Measurements from ENCODE around the gene SGIP1.

SGIP1 gene

DNA sequence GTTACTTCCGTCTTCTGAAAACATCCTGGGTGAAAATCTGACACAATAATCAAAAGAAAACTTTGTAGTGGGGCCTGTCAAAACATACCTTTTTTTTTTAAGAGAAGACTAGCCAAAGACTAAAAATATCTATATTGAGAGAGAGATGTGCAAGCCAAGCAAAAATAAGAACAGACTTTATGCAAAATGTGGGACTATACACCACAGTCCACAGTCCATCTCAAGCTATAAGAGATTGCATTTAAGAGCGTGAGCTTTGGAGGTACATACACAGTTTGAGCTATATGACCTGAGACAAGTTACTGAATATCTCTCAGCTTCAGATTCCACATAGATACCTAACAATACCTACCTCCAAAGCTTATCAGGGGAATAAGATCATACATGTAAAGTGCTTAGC is 153.4 kb downstream of the SGIP1 start:
- TF ChIP-seq, protein P1, sequence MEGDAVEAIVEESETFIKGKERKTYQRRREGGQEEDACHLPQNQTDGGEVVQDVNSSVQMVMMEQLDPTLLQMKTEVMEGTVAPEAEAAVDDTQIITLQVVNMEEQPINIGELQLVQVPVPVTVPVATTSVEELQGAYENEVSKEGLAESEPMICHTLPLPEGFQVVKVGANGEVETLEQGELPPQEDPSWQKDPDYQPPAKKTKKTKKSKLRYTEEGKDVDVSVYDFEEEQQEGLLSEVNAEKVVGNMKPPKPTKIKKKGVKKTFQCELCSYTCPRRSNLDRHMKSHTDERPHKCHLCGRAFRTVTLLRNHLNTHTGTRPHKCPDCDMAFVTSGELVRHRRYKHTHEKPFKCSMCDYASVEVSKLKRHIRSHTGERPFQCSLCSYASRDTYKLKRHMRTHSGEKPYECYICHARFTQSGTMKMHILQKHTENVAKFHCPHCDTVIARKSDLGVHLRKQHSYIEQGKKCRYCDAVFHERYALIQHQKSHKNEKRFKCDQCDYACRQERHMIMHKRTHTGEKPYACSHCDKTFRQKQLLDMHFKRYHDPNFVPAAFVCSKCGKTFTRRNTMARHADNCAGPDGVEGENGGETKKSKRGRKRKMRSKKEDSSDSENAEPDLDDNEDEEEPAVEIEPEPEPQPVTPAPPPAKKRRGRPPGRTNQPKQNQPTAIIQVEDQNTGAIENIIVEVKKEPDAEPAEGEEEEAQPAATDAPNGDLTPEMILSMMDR (conservative IDR thresholded peaks at IDR 0.05; ENCODE audit: low read depth) = no peak
- ChIA-PET POLR2A (ENCODE audit: low non-redundant PET) (no interaction called here), CTCF (interaction anchor here (0.7 kb wide), 1 partner anchor 320 kb away, joined by 4 read pairs; no protein-coding TSS in a partner anchor)
- DNase-seq (ENCODE audit: low spot score) = no peak
- H3K27ac ChIP-seq = no peak overlapping the region

DNA sequence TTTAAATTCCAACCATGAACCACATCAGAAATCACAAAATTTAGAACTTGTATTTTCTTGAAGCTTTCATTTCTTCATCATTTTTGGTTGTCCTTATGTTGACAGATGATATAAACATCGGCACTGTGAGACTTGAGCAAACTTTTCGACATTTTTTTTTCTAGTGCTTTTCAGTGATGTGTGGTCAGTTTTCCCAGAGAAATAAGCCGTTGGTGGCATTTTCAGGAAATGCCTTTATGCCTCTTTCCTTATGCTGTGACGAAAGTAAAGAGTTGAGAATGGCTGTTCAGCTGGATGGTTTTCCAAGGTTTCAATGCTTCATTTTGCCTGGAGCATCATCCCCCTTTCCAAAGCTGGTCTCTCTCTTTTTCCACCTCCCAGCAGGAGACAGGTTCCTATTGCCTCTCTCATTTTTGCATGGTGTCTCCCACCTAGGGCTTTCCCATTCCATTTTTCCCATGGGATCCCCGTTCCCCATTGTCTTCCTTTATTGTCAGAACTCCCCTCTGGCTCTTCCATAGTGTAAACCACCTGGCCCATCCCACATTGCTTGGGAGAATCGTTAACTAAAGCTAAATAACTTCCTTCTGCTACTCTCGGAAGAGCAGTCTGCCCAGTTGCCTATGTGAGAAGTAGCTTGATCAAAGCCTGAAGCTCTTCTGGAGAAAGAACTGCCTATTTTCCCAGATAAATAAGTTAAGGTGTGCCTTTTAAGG is 156.9 kb downstream of the SGIP1 start:
- DNase-seq (ENCODE audit: low spot score) = no peak
- ChIA-PET CTCF (interaction anchor here (0.6 kb wide), 1 partner anchor 976 kb away, joined by 4 read pairs; no protein-coding TSS in a partner anchor), POLR2A (ENCODE audit: low non-redundant PET) (no interaction called here)
- TF ChIP-seq, protein P1 (conservative IDR thresholded peaks at IDR 0.05; ENCODE audit: low read depth) = no peak
- H3K27ac ChIP-seq = no peak overlapping the region

DNA sequence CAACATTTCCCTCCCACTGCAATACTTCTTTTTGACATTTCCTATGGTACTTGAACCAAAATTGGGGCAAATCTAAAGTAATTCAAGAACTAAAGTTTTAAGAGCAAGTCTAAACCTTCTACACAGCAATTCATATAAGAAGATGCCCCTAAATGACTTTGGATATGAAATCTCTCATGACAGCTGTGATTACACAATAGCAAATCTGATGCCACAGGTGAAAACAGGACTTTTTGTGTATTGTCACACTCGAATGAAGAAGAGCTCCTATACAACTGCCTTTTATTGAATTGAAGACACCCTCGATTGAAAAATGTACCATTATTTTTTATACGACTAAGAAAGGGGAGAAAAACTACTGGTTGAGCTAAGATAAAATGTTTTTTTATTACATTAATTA is 158.7 kb downstream of the SGIP1 start:
- no peak for DNase-seq (ENCODE audit: low spot score)
- ChIA-PET CTCF (interaction anchor here (0.6 kb wide), 1 partner anchor 140 kb away, joined by 3 read pairs; no protein-coding TSS in a partner anchor), POLR2A (ENCODE audit: low non-redundant PET) (interaction anchor here (0.7 kb wide), 1 partner anchor 36 kb away, joined by 4 read pairs; no protein-coding TSS in a partner anchor)
- TF ChIP-seq, protein P1 (conservative IDR thresholded peaks at IDR 0.05; ENCODE audit: low read depth) = no peak
- no peak overlapping the region for H3K27ac ChIP-seq

DNA sequence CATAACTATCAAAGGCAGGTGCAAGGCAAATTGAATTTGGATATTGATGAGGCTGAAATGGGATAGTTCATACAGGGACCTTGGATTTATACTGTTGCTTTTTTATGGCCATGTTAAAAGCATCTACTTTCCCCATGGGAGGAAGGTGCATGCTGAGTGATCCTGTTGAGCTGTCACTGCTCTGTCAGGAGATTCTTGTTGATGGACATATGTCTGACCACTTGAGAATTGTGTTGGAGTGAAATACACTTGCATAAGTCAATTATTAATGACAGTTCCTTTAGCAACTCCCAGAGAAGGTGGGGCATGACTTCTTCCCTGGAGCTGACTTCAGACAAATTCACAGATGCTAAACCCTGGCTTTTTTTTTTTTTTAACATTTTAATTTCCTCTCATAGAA is 159.9 kb downstream of the SGIP1 start:
- H3K27ac ChIP-seq = no peak overlapping the region
- DNase-seq (ENCODE audit: low spot score) = no peak
- TF ChIP-seq, protein P1 (conservative IDR thresholded peaks at IDR 0.05; ENCODE audit: low read depth) = no peak
- ChIA-PET POLR2A (ENCODE audit: low non-redundant PET) (no interaction called here), CTCF (no interaction called here)

DNA sequence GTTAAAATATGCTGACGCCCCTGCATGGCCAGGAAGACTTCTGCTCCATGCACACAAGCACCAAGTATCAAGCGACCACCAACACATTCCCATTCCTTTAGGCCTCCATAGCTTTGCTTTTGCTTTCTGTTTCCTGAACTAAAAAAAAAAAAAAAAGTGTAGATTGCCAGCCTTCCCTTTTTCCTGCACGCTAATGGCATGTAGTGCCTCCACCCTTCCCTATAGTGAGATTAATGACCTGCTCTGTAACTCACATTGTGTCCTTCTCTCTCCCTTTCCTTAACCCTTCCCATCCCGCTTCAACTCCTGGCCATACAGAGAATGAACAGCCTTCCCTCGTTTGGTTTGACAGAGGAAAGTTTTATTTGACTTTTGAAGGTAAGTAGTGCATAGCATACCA is 161.2 kb downstream of the SGIP1 start:
- POLR2A ChIA-PET (ENCODE audit: low non-redundant PET) = no interaction called here
- H3K27ac ChIP-seq = no peak overlapping the region
- CTCF ChIA-PET = no interaction called here
- DNase-seq (ENCODE audit: low spot score) = no peak
- TF ChIP-seq, protein P1 (conservative IDR thresholded peaks at IDR 0.05; ENCODE audit: low read depth) = no peak

DNA sequence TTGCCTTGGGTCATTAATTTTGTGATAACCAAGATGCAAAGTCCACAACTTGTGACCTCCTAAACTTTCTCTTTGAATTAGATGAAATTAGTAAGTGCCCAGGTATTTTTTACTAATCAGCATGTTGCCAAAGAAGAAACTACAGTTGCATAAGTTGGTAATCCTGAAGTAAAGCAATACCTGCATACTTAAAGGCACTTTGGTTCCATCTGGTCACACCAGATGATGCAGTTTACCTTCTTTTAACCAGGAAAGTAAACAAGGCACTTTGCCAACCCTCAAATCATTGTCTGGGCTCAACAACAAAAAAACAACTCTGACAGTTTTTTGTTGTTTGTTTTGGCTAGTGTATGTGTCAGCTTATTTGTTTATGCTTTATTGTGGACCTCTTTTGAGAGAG is 162.8 kb downstream of the SGIP1 start:
- ChIA-PET CTCF (no interaction called here), POLR2A (ENCODE audit: low non-redundant PET) (no interaction called here)
- no peak overlapping the region for H3K27ac ChIP-seq
- no peak for DNase-seq (ENCODE audit: low spot score)
- TF ChIP-seq, protein P1 (conservative IDR thresholded peaks at IDR 0.05; ENCODE audit: low read depth) = no peak

Data from RWPE1 (cell line).